Hypothalamus (tissue), 51 donors: ENCODE results near the gene HCFC1.

Experiments used
- DNase-seq, 51 donors: peaks; one replicate each; lab custom pipeline; 2025; lab: John Stamatoyannopoulos, UW

The HCFC1 gene

DNA sequence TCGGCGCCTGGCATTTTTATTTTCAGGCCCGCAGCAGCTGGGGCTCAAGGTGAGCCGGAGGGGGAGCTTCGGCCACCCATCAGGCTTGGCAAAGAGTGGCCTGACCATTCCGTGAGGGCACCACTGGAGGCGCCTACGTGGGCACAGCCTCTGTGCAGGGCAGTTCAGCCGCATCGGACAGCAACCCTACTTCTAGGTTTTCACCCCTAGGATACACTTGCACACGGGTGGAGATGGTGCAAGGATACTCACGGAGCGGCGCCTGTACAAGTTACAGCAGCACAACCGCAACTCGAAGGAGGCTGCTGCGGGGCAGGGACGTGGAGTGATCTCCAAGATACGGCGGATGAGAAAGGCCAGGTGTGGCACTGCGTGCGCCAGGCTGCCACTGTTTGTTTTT lies 10.8 kb downstream of the HCFC1 start:
- no peak for DNase-seq

DNA sequence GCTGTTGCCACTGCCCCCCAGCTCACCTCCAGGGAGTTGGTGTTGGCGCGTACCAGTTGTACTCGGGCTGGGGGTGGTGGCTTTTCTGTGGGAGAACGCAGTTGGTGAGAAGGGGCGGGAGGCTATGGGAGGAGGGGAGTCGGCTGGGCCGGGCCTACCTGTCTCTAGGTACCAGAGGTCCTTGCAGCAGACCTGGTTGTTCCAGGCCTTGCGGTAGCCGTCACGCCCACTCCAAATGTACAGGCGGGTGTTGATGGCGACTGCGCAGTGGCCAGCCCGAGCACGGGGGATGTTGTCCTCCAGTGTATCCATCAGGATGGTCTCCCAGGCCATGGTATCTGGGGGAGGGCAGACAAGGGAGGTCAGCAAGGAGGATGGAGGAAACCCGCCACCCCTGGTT lies 11.5 kb downstream of the HCFC1 start:
- no peak for DNase-seq

DNA sequence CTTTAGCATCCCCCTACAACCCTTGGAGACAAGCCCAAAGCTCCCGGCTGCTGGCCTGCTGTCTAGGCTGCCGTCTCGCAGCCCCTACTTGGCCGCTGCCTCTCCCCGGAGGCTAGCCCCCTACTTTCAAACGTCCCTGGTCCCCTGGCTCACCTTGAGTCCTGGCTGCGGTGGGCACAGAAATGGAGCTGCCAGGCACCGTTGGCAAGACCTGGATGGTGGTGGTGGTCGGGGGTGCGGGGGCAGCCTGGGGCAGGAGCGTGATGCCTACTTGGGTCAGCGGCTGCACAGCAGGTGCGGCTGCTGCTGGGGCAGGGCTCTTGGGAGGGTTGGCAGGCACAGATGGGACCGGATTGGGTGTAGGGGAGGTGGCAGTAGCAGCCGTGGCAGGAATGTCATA lies 12.0 kb downstream of the HCFC1 start:
- no peak for DNase-seq

DNA sequence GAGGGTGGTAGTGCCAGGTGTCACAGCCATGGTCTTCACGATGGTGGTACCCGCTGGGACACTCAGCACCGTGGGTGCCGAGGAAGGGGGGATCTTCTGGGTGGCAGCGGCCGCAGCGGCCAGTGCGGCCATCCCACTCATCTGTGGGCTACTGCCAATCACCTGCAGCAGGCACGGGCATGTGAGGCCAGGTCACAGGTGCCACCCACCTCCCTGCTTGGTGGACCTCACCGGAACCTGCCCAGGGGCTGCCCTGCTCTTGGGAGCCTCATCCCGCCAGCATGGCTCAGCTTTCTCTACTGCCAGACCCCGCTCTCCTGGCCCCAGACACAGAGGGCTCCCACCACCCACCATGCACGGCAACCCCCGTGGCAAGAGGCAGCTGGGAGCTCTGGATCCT lies 13.0 kb downstream of the HCFC1 start:
- DNase-seq: no peak

DNA sequence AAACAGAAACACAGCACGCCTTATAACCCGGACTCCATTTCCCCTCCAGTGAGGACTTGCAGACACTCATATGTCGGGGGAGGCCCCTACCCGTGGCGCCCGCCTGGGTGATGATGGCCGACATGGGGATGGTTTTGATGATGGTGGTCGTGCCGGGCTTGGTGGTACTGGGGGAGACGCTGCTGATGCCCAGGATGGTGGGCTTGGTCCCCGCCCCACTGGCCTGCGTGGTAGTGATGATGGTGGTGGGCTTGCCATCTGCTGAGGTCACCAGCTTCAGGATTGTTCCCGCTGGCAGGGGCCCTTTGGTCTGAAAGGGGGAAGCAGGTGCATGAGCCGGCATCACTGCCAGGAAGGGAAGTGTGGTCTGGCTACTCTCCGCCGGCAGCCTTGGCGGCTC lies 14.4 kb downstream of the HCFC1 start:
- DNase-seq: no peak

DNA sequence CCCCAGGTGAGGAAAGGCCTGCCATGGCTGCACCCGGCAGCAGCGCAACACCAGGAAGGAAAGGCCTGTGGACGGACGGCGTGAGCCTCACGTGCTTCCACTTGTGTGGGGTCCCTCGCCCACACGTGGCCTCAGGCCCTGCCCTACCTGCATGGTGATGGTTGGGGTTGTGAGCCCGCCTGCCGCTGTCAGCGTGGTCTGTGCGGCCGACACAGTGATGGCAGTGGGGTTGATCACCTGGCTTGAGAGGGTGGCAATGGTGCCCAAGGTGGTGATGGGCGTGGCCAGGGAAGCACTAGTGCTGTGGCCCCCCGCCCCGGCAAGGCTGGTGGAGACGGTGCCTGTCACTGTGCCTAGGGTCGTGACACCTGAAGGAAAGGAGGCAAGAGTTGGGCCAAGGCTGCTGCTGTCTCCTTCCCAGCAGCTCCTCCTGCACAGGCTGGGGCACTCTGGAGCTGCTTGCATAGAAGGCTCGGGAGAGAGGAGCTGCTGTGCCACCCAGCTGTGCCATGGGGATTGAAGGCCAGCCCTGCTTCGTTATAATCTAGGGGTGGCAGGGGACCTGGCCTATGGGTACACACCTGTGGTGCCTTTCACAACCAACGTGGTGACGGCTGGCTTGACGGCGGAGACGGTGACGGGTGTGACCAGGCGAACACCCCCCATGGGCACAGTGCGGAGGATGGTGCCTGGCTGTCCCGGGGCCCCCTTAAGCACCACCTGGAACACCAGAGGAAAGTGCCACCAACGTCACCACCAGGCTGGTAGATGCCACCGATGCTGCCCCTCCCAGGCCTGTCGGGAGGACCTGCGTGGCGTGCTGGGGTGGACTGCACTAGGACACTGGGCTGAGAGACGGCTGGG lies 15.3 kb downstream of the HCFC1 start:
- DNase-seq: no peak

DNA sequence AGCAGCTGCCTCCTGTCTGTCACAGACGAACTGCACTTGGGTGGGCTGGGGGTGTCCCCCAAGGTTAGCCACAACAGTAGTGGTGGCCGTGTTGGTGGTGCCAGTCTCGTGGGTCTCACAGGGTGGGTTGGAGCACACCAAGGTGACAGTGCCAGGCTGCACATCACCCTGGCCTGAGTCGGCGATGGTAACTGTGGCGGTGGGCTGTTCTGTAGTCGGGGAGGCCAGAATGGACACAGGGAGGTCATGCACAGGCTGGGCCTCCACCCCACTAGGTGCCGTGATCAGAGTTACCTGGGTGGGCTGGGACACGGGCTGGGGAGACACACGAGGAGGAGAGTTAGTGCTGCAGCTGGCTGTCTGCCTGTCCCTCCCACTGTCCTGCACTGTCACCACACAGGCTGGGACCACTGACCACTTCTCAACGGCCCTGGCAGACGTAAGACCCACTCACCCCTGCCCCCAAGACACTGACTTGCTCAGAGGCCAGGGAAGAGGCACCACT lies 16.3 kb downstream of the HCFC1 start:
- no peak for DNase-seq

DNA sequence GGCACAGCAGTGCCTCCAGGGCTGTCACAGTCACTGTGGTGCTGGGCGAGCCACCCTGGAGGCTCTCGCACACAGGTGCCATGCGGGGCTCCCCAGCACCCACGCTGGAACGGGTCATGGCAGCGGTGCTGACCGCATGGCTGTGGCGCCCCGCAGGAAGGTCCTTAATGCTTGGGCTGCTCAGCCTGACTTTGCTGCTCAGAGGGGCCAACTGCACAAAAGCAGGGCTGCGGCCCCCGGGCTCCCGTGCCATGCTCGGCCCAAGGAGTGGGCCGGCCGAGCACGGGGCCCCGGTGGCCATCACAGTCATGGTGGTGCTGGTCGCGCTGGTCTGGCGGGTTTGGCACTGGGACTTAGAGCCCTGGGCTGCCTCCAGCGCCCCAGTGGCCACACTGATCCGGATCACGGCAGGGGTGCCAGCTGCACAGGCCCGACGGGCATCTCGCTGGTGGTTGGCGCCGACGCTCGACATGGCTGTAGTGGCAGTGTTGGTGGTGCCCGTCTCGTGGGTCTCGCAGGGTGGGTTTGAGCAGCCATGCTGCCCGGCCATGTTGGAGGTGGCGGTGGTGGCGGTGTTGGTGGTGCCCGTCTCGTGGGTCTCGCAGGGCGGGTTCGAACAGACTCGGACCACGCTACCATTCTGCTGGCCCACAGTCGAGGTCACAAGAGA lies 16.9 kb downstream of the HCFC1 start:
- no peak for DNase-seq

DNA sequence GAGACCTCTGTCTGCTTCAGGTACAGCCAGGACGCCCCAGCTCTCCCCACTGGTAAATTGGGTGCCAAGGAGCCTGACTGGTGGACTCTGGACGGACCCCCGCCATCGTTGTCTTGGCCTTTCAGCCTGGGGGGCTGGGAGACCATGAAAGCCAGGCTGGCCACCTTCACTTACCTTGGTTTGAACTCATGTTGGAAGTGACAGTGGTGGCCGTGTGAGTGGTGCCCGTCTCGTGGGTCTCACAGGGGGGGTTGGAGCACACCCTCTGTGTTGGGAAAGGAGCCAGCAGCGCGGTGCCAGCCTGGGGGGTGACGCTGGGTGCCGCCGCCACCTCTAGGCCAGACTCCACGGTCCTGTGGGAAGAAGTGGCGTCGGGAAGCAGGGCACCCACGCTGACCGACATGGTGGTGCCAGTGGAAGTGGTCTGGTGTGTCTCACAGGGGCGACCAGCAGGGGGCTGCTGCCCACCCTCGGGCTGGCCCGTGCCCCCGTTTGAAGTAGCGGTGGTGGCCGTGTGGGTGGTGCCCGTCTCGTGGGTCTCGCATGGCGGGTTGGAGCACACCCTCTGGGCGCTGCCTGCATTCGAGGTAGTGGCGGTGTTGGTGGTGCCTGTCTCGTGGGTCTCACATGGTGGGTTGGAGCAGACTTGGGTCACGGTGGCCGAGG lies 17.6 kb downstream of the HCFC1 start:
- DNase-seq: no peak

DNA sequence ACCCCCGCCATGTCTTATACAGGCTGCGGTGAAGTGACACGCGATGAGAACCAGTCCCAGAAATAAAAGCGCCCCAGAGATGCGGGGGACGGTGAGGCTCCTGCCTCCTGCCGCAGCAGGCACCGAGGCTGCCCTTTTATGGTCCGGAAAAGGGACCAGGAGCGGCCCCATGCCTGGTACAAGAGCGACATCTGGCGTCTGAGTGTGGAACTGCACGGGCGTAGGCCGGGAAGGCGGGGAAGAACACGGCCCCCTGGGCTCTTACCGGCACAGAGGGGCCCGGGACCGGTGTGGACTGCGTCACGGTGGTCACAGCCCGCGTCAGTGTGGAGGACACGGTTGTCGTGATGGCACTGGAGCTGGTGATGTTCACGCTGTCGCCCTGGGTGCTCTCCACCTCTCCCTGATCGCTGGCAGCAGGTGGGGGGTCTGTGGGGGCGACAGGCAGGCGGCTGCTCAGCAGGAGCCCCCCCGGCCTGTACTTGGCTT lies 18.2 kb downstream of the HCFC1 start:
- peak in 39 of 51 donors; percentile 4 to 69 (median 36) for DNase-seq

DNA sequence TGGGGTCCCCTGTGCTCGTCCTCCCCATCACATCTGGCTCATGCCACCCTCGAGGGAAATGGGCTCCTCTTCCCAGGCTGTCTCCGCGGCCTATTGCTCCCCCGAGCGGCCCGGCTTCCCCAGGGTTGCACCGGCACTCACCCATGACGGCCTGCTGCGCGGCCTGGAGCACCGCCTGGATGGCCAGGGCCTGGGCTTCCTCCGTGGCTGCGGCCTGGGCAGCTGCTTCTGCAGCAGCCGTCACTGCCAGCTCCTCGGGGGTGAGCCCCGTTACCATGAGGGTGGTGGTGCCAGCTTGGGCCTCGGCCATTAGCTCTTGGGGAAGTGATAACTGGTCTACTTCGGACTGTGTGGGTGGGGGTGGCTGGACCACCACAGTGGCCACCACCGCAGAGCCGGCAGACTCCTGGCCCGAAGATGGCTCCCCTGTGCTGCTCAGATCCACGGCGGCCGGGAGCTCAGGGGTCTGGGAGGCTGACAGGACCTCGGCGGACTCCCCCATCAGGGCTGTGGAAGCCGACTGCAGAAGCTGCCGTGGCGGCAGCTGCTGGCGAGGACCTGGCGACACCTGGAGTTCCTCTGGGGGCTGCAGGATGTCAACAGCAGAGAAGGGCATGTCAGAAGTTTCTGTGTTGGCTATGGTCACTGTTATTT lies 19.1 kb downstream of the HCFC1 start:
- DNase-seq: no peak

DNA sequence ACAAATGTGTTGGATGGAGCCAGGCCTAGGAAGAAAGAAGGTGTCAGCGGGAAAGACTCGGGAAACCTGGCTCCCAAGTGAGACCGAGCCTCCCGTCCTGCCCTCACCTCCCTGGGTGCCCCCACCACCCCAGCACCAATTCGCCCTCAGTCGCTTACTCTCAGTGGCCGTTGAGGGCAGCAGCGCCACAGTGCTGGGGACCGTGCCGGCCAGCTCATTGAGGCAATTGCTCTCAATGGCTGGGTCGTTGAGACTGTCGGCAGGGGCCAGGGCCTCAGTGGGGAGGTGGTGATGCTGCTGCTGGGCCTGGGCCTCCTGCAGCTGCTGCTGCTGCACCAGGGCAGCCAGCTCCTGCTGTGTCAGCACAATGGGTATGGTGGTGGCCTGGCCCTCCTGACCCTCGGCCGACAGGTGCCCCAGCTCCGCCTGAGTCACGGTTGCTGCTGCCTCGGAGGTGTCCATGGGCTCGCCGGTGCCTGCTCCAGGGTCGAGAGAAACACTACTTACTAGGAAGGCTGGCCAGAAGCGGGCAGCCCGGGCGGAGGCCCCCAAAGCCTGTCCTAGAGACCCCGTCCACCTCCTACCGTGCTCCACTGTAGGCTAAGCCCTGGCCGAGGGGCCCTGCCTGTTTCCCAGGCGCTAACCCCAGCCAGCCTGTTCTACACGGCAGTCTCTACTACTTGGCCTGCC lies 19.8 kb downstream of the HCFC1 start:
- no peak for DNase-seq

DNA sequence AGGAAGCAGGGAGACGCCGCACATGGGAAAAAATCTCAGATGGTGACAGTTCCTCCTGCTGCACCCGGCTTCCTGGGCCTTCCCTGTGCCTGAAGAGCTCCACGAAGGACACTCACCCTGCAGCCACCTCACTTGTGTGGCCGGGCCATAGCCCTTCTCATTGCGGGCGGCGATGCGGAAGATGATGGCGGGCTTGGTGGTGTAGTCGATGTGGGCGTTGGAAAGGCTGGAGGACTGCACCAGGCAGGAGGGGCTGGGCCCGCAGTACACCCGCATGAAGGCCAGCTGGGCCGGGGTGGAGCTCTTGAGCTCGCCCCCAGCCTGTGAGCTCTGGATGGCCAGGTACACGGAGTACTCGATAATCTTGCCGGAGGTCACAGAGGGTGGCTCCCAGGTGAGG lies 21.5 kb downstream of the HCFC1 start:
- DNase-seq: no peak

DNA sequence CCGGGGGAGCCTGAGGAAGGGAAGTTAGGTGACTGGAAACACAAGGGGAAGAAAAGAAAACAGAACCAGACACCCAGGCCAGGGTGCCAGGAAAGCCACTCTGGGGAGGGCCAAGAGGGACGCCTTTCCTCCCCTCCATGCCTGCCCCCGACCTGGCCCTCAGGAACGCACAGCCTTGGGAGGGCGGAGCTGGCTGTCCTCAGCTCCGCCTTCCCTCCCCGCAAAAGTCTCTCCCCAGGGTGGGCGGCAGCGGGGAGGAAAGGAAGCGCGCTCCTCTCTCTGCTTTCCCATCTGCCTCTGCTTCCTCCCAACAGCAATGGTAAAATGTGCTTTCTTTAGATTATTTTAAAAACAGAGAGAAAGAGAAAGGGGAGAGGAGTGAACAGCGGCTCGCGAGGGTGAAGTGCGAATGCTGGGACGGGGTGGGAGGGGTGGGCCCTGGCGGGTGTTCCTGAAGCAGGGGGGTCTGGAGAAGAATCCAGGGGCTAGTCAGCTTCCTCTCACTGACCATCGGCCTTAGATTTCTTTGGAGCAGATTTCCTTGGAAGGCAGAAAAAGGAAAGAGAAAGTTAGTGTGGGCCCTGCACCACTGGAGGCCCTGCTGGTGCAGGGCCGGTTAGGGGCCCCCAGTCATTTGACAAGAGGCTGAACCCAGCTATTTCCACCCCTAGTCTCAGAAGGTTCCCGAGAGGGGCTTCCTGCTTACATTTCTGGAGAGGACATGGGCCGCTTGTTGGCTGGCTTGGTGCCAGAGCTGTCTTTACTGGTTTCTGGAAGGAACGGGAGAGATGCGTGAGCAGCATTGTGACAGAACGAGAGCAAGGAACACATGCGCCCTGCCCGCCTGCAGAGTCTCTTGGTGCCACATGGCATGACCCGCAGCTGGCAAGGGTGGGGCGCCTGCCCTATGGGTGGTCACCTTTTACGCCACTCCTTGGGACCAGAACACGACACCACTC lies 22.5 kb downstream of the HCFC1 start:
- no peak for DNase-seq

DNA sequence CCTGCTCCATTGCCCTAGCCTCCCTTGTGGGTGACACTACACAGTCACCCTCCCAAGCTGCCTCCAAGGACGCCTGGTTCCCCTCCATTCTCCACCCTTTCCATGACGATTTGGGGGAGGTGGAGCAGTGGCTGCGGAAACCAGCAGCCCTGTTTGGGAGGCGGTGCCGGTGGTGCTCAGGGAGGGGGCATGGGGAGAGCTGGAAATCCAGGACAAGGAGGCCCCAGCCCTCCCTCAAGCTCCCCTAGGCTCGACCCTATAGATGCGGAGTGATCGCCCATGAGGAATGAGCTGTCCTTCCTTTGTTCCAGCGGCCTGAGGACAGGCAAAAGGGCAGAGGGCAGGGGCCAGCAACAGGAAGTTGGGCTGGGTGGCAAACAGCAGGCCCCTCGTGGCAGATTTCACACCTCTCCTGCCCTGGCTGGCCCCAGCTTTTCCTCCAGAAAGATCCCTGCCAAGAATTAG lies 23.6 kb downstream of the HCFC1 start:
- DNase-seq: no peak

DNA sequence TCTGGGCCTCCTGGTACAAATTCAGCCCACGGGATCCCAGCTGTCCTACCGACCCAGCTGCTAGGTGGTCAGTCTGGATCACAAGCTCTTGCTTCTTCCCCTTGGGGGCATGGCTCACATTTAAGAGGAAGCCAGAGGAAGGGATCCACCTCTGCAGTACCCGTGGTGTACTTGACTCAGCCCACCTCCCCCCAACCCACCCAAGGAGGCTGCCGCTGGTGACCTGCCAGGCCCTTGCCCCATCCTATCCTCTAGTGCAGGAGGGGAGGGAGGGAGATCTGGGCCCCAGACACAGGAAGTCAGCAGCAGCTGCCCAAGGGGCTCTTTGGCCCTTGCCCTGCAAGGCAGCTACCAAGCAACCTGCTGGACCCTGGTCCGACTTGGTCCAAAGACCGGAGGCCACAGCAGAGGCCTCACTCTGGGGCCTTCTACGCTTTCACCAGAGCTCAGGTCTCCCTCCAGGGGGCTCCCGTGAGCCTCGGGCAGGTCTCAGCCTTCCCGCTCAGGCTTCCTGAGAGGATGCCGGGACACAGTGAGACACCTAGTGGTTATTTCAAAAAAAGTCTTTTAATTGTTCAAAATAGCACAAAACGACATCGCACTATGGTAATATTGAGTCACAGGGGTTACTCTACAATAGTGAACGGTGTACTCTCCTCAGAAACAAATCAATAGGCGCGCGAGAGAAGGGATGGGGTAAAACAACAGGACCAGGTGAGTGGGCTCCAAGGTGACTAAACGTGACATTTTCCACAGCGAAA lies 24.4 kb downstream of the HCFC1 start:
- DNase-seq: peak in 32 of 51 donors; percentile 4 to 67 (median 30)

DNA sequence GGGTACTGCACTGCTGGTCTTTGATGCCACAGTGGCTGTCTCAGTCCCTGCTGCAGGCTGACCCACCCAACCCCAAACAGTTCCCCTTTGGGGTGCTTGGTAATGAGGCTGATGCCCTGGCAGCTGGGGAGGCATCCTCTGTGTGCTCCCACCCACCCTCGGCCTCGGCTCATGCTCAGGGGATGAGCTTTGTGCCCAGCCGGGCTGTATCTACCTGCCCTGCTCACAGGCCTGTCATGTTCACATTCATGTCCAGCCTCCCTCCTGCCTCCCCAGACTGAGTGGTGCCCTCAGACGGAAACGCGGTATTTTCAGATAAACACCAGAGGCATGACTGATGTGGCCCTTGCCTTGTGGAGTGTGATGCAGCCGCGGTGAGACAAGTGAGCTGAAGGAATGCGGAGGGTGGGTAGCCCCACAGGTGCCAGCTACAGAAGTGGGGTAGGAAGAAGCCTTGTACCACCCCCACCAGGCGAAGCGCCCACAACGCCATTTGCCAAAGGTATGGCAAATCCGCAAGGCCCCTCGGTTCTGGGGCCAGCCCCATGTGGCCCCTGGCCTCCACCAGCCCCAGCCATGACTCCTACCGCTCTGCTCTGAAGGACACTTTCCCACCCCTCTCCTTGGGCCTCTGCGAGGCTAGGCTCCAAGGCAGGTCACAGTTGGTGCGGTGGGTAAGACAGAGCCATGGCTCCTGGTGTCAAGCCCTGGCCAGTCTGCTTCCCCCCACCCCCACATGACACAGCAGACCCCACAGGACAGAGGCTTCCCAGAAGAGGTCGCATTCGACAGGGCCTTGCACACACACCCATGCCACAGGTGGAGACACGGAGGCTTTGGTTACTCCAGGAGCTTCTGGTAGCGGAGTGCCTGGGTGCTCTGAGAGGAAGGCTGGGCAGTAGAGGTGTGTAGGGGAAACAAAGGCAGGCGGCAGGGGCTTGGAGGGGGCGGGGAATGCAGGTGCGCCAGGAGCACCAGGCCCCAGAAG lies 25.4 kb downstream of the HCFC1 start:
- DNase-seq: no peak
